Lower lobe of right lung (tissue), 2 donors: ENCODE data around the gene CDH23. TPM values are rescaled to one million over a fixed set of nuclear protein-coding genes. Genes with fewer than 3 reads are reported as not detected.
A peak's percentile ranks its signal among the peaks of the same experiment; 100 is the strongest.

Source experiments
- ATAC-seq, 2 donors: fragments of 200-7000 bp; cut with Tn5 transposase; one replicate each; pipeline ENCODE4 v1.9.1; 2020 to 2022; ENCODE audit warnings: mild to moderate bottlenecking in 2 of 2, moderate library complexity in 2 of 2
- DNase-seq: peaks from one replicate; pipeline ENCODE4 v3.0.0-alpha.2; 2020
- H3K27ac ChIP-seq: fragments of 200-600 bp; one replicate; pipeline ENCODE4 v1.8.0; 2022
- H3K27me3 ChIP-seq: fragments of 200-600 bp; one replicate; pipeline ENCODE4 v1.8.0; 2022; ENCODE audit warnings: low read depth
- H3K36me3 ChIP-seq: fragments of 200-600 bp; one replicate; pipeline ENCODE4 v1.8.0; 2022; ENCODE audit warnings: mild to moderate bottlenecking
- H3K4me1 ChIP-seq: fragments of 200-600 bp; one replicate; pipeline ENCODE4 v1.8.0; 2022
- H3K4me3 ChIP-seq: fragments of 200-600 bp; one replicate; pipeline ENCODE4 v1.8.0; 2022; ENCODE audit warnings: mild to moderate bottlenecking
- H3K9me3 ChIP-seq: fragments of 200-600 bp; one replicate; pipeline ENCODE4 v1.8.0; 2022
- intact Hi-C: fragments of 100-400 bp; cut with DNase I; formaldehyde crosslinking; loops from one replicate; pipeline ENCODE4 v1.11.0; 2022
- total RNA-seq: library from RNA; stranded (reverse); fragmentation: NEBNext Ultra II Directional; extraction: Animal tissue kit (Norgen Biotek cat#: 25700); gene quantifications from one replicate; pipeline ENCODE4 v1.2.1, GENCODE V29; 2021
- TF ChIP-seq, protein P1 (sequence below): fragments of 200-600 bp; IDR thresholded peaks from one replicate; pipeline ENCODE4 v1.8.0; 2022; ENCODE audit warnings: antibody characterized with exemption, mild to moderate bottlenecking
- donor health status: DM: no; HTN: yes; CAD: no; lungs with severe emphysema.

The CDH23 gene
- total RNA-seq, 1 donor from 2014 or later, result 9.4 TPM

DNA sequence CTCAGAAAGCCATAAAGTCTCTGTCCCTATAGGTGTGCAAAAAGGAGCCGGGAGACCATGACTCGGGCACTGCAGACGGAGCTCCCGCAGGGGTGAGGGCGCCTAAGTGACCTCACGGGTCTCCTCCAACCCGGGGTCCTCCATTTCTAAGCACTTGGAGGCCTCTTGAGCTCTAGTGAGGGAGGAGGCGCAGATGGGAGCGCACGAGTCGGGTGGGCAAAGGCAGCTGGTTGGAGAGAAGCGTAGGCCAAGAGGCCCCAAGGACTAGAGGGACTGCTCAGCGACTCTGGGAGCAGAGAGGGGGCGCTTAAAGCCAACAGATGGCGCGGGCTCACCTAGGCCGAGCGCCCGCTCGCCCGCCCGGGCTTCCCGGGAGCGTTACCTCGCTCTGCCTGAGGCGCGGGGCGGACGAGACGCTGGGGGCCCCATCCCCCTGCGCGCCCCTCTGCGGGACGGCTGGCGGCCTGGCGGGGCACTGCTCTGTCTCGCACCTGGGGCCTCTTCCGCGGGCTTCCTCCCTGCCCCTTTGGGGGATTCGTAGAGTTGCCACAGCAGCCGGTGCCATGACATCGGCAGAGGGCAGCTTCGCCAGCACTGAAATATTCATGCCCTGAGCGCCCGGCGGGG lies 523 bp upstream of the CDH23 start:
- no peaks in the 10 kb centered on the region for H3K9me3 ChIP-seq
- ATAC-seq, result peak; percentile 62 to 74
- intact Hi-C loops, result no loop called here
- H3K4me3 ChIP-seq, result peak overlapping the region; percentile 55
- peaks cover 53% of the 10 kb centered on the region for H3K27me3 ChIP-seq
- H3K4me1 ChIP-seq, result peaks cover 10% of the 10 kb centered on the region
- no peaks in the 10 kb centered on the region for H3K36me3 ChIP-seq
- DNase-seq, result no peak
- TF ChIP-seq, protein P1, sequence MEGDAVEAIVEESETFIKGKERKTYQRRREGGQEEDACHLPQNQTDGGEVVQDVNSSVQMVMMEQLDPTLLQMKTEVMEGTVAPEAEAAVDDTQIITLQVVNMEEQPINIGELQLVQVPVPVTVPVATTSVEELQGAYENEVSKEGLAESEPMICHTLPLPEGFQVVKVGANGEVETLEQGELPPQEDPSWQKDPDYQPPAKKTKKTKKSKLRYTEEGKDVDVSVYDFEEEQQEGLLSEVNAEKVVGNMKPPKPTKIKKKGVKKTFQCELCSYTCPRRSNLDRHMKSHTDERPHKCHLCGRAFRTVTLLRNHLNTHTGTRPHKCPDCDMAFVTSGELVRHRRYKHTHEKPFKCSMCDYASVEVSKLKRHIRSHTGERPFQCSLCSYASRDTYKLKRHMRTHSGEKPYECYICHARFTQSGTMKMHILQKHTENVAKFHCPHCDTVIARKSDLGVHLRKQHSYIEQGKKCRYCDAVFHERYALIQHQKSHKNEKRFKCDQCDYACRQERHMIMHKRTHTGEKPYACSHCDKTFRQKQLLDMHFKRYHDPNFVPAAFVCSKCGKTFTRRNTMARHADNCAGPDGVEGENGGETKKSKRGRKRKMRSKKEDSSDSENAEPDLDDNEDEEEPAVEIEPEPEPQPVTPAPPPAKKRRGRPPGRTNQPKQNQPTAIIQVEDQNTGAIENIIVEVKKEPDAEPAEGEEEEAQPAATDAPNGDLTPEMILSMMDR, result peak; percentile 34
- no peak overlapping the region for H3K27ac ChIP-seq

- Histone ChIP-seq H3K9me3 (no peaks in the 10 kb centered on the region), H3K27me3 (peaks cover 61% of the 10 kb centered on the region), H3K4me3 (peak overlapping the region; percentile 55), H3K36me3 (no peaks in the 10 kb centered on the region), H3K27ac (no peak overlapping the region), H3K4me1 (peaks cover 10% of the 10 kb centered on the region)
- no peak for DNase-seq
- intact Hi-C loops, result no loop called here
- peak; percentile 5 to 7 for ATAC-seq
- TF ChIP-seq, protein P1, result no peak
Measured at GRCh38 chr10:71397296-71398212, 834 bp downstream of the CDH23 start.

DNA sequence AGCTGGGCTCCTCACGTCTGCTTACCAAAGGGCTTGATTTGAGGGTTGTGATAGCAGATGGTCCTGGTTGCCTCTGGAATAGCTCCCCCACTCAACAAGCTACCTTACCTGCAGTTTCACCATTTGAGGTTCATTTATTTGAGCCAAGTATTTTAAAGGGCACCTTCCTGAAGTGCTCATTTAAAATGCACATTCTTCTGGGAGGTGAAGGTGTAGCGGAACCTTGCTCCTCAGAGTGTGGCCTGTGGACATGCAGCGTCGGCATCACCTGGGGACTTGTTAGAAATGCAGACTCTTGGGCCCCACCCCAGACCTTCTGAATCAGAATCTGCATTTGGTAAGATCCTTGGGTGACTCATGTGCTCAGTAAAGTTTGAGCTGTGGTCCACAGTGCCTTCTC lies 2.3 kb downstream of the CDH23 start:
- intact Hi-C loops, result no loop called here
- DNase-seq (no peak), ATAC-seq (no peak)
- H3K9me3 ChIP-seq, result no peaks in the 10 kb centered on the region
- H3K27ac ChIP-seq, result no peak overlapping the region
- H3K4me1 ChIP-seq, result peaks cover 10% of the 10 kb centered on the region
- H3K36me3 ChIP-seq, result no peaks in the 10 kb centered on the region
- TF ChIP-seq, protein P1, result no peak
- peaks cover 61% of the 10 kb centered on the region for H3K27me3 ChIP-seq
- no peak overlapping the region for H3K4me3 ChIP-seq

DNA sequence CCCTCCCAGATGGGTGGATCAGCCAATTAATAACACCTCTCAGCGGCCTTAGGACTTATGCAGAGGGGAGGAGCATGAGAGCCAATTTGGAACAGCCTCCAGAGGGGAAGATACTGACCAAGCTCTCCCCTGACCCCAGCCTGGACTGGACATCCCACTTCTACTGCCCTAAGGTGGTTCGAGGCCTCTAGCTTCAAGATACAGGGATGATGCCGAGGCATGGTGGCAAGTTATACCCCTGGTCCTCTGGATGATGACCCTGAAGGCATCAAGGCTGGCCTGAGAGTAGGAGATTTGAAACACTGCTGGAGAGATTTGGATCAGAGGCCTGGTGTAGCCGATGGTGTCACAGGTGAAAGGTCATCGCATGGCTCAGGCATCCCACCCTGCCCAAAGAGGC lies 3.2 kb downstream of the CDH23 start:
- no peaks in the 10 kb centered on the region for H3K9me3 ChIP-seq
- H3K4me1 ChIP-seq, result peaks cover 10% of the 10 kb centered on the region
- no peak overlapping the region for H3K27ac ChIP-seq
- no peaks in the 10 kb centered on the region for H3K36me3 ChIP-seq
- ATAC-seq, result no peak
- TF ChIP-seq, protein P1, result no peak
- no peak overlapping the region for H3K4me3 ChIP-seq
- DNase-seq, result no peak
- intact Hi-C loops, result no loop called here
- H3K27me3 ChIP-seq, result peaks cover 67% of the 10 kb centered on the region

GRCh38 chr10:71401056-71401455 lies 4.3 kb downstream of the CDH23 start:
- H3K4me1 ChIP-seq, result peaks cover 10% of the 10 kb centered on the region
- H3K27me3 ChIP-seq, result peaks cover 61% of the 10 kb centered on the region
- H3K27ac ChIP-seq, result no peak overlapping the region
- TF ChIP-seq, protein P1, result no peak
- no peaks in the 10 kb centered on the region for H3K9me3 ChIP-seq
- H3K36me3 ChIP-seq, result no peaks in the 10 kb centered on the region
- ATAC-seq (no peak), DNase-seq (no peak)
- no peak overlapping the region for H3K4me3 ChIP-seq
- intact Hi-C loops, result no loop called here
